ENCODE results near the gene SMAD4.

DNA sequence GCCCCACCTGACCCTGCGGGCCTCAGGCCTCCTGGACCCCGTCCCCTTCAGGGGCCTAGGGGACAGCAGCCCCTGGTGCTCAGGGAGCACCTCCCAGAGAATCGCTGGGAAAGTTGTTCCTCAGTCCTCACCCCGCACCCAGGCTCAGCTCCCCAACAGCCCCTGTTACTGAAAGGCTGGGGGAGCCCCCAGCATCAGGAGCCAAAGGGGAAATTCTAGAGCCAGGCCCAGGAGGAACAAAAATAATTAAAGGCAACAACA is 91.5 kb downstream of the SMAD4 start:
- TF ChIP-seq, protein P1, sequence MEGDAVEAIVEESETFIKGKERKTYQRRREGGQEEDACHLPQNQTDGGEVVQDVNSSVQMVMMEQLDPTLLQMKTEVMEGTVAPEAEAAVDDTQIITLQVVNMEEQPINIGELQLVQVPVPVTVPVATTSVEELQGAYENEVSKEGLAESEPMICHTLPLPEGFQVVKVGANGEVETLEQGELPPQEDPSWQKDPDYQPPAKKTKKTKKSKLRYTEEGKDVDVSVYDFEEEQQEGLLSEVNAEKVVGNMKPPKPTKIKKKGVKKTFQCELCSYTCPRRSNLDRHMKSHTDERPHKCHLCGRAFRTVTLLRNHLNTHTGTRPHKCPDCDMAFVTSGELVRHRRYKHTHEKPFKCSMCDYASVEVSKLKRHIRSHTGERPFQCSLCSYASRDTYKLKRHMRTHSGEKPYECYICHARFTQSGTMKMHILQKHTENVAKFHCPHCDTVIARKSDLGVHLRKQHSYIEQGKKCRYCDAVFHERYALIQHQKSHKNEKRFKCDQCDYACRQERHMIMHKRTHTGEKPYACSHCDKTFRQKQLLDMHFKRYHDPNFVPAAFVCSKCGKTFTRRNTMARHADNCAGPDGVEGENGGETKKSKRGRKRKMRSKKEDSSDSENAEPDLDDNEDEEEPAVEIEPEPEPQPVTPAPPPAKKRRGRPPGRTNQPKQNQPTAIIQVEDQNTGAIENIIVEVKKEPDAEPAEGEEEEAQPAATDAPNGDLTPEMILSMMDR (IDR thresholded peaks at IDR 0.05), result no peak
- TF ChIP-seq EP300 (IDR thresholded peaks at IDR 0.05), result no peak
- TF ChIP-seq POLR2A (IDR thresholded peaks at IDR 0.05), result no peak
- TF ChIP-seq POLR2AphosphoS5 (IDR thresholded peaks at IDR 0.05), result no peak
